Body of pancreas (tissue), 4 donors: ENCODE data around the gene DSCAM.

ENCODE experiments used
- POLR2A ChIP-seq, 3 donors: fragments of 450-650 bp; IDR thresholded peaks; one replicate each; pipeline ENCODE4 v1.6.1; 2016; ENCODE audit warnings: antibody characterized with exemption in 3 of 3, mild to moderate bottlenecking in 2 of 3
- TF ChIP-seq, protein P1 (sequence below), 7 experiments: fragments of 450-650 bp in 4 of 7; fragments of 200-600 bp in 3 of 7; sonication (generic) in 3 of 7; IDR thresholded peaks; one replicate each; pipeline ENCODE4 v1.5.1; 2016 to 2019; ENCODE audit warnings: antibody characterized with exemption in 7 of 7

DNA sequence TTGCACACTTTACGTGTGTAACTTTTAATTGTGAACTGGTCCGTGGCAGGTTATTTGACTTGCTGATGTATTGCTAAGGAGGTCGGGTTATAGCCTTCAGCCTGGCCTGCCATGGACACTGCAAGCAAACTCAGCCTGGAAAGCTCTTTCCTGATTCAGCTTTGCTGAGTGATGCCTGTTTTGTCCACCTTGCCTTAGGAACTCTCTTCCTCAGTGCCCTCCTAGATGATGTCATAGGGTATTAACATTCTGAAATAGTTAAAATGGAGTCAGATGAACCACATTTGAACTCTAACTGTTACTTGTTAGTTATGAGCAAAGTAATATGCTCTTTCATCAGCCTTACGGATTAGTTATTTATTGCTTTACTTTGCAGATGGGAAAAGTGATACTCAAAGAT, 533.7 kb downstream of the DSCAM start:
- TF ChIP-seq, protein P1, sequence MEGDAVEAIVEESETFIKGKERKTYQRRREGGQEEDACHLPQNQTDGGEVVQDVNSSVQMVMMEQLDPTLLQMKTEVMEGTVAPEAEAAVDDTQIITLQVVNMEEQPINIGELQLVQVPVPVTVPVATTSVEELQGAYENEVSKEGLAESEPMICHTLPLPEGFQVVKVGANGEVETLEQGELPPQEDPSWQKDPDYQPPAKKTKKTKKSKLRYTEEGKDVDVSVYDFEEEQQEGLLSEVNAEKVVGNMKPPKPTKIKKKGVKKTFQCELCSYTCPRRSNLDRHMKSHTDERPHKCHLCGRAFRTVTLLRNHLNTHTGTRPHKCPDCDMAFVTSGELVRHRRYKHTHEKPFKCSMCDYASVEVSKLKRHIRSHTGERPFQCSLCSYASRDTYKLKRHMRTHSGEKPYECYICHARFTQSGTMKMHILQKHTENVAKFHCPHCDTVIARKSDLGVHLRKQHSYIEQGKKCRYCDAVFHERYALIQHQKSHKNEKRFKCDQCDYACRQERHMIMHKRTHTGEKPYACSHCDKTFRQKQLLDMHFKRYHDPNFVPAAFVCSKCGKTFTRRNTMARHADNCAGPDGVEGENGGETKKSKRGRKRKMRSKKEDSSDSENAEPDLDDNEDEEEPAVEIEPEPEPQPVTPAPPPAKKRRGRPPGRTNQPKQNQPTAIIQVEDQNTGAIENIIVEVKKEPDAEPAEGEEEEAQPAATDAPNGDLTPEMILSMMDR (IDR thresholded peaks at IDR 0.05): no peak
- TF ChIP-seq POLR2A (IDR thresholded peaks at IDR 0.05): no peak
